ENCODE results near the gene NFATC2.
"Not testable (repeated sequence)": the region's sequence is repeated elsewhere in the genome, so short reads cannot be mapped to it uniquely, and the experiment has no call there.

The NFATC2 gene

GRCh38 chr20:51568533-51568932 is 26.0 kb upstream of the NFATC2 start:
- DNase-seq (ENCODE audit: low spot score): not testable (repeated sequence)

GRCh38 chr20:51567622-51568021 is 25.1 kb upstream of the NFATC2 start:
- DNase-seq (ENCODE audit: low spot score): no peak

DNA sequence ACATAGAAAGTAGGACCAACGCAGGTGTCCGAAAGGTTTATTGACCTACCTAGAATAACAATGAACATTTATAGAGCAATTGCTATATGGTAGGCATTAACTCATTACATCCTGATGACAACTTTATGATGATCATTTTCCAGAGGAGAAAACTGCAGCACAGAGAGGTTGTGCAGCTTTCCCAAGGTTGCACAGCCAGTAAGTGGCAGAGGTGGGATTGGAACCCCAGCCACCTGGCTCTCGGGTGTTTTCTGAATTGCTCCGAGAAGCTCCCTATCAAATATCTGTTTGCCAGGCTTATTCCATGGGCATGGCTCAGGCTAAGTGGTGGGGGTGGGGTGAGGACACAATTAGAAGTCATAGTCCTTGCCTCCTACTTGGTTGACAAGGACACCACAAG is 24.1 kb upstream of the NFATC2 start:
- no peak for DNase-seq (ENCODE audit: low spot score)

DNA sequence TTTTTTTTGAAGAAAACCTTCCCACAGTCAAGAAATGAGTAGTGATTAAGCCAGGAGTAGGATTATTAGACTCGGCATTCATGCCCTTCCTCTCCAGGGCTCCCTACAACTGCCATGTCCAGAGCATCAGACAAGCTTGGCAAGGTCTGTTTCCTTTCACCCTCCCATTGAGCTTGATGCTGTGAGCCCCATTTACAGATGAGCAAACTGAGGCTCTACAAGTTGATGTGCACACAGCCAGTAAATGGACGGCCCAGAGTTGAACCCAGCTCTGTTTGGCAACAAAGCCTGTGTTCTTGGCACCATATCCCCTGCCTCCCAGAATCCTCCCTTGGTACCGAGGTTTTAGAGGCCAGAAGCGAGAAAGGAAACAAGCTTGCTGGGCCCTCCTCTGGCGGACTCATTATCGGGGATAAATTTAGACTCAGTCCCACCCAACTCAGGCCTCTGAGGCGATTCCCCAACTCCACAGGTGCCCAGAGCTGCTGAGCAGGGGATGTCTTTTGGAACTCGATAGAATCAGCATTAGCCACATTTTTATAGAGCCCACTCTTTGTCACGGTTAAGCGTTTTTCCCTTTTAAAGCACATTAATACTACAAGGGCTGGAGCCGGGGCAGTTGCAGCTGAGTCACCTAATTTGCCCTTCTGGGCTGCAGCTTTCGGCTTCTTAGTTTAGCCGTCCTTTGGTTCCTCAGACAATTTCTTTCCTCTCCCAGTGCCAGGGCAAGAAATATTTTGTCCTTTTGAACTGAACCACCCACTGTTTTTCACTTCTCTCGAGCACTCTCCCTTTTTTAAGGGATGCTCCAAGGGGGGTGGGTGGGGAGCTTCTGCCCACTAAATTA is 23.0 kb upstream of the NFATC2 start:
- no peak for DNase-seq (ENCODE audit: low spot score)

- peak; percentile 35 for DNase-seq (ENCODE audit: low spot score)
Measured at GRCh38 chr20:51563486-51564332, 21.2 kb upstream of the NFATC2 start.

DNA sequence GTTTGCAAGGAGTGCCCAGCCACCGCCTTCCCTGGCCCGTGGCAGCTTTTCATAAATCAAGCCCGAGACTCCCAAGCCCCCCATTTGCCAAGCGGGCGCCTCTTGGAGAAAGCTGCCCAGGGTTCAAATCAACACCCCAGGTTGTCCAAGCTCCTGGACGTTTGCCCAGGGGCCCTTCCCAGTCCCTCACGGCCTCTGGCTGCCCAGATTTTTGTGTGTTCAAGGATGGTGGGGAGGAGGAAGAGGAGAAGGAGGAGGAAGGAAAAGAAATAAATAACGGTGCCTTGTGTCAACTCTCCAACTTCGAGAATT is 20.6 kb upstream of the NFATC2 start:
- DNase-seq (ENCODE audit: low spot score): no peak

GRCh38 chr20:51562332-51563173 is 20.0 kb upstream of the NFATC2 start:
- no peak for DNase-seq (ENCODE audit: low spot score)

- DNase-seq (ENCODE audit: low spot score): no peak
Measured at GRCh38 chr20:51562027-51562331, 19.5 kb upstream of the NFATC2 start.

- no peak for DNase-seq (ENCODE audit: low spot score)
Measured at GRCh38 chr20:51560550-51561307, 18.2 kb upstream of the NFATC2 start.

DNA sequence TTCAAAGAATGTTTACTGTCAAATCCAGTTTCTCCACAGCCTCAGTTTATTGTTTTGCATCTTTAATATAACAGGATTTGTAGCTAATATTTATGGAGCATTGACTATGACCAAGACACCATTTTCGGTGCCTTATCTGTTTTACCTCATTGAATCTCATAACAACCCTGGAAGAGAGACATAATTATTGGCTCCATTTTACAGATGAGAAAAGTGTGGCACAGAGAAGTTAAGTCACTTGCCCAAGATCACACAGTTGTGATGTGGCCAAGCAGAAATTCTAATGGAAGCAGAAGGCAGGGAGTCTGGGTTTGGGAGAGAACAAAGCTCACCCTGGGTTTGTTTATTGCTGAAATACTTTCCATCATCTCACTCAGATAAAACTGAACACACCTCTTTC is 17.5 kb upstream of the NFATC2 start:
- no peak for DNase-seq (ENCODE audit: low spot score)

- peak; percentile 12 for DNase-seq (ENCODE audit: low spot score)
Measured at GRCh38 chr20:51554538-51555165, 12.1 kb upstream of the NFATC2 start.

DNA sequence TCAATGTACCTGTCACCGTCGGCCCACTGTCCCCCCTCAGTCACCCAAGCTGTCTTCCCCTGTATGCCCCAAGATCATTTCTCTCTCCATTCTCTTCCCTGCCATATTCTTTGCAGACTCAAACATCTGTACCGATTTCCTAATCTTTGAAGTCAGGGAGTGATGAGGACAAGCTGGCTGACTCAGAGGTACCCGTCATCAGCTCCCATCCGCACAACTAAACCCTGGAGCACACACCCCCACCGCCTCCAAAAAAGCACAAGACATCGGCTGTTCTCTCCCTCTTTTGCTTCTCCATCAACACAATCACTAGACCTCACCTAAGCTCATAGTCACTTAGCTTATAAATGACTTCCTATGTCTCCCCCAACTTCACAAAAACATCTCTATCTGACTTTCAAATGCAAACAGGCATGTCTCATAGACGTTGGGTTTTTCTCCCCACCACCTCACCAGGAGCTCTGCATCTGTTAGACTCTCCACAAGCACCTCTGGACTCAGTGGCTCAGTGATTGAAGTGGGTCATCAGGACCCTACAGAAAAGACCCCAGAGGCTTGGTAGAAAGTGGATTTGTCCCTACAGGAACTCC is 11.5 kb upstream of the NFATC2 start:
- no peak for DNase-seq (ENCODE audit: low spot score)

GRCh38 chr20:51551186-51551585 is 8.7 kb upstream of the NFATC2 start:
- DNase-seq (ENCODE audit: low spot score): no peak

GRCh38 chr20:51549474-51549873 is 7.0 kb upstream of the NFATC2 start:
- DNase-seq (ENCODE audit: low spot score): no peak

GRCh38 chr20:51547951-51548350 is 5.4 kb upstream of the NFATC2 start:
- DNase-seq (ENCODE audit: low spot score): no peak

DNA sequence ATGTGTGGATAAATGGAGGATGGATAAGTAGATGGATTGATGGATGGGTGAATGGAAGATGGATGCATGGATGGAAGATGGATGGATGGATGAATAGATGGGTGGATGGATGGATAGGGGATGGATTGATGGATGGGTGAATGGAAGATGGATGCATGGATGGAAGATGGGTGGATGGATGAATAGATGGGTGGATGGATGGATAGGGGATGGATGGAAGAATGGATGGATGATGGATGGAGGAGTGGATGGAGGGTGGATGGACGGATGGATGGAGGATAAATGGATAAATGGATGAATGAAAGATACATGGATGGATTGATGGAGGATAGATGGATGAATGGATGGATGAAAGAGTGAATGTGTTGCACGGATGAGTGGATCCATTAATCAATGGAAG is 3.0 kb upstream of the NFATC2 start:
- DNase-seq (ENCODE audit: low spot score): no peak

GRCh38 chr20:51543422-51543788 is 886 bp upstream of the NFATC2 start:
- DNase-seq (ENCODE audit: low spot score): no peak

GRCh38 chr20:51542033-51542570 is 417 bp downstream of the NFATC2 start:
- no peak for DNase-seq (ENCODE audit: low spot score)

DNA sequence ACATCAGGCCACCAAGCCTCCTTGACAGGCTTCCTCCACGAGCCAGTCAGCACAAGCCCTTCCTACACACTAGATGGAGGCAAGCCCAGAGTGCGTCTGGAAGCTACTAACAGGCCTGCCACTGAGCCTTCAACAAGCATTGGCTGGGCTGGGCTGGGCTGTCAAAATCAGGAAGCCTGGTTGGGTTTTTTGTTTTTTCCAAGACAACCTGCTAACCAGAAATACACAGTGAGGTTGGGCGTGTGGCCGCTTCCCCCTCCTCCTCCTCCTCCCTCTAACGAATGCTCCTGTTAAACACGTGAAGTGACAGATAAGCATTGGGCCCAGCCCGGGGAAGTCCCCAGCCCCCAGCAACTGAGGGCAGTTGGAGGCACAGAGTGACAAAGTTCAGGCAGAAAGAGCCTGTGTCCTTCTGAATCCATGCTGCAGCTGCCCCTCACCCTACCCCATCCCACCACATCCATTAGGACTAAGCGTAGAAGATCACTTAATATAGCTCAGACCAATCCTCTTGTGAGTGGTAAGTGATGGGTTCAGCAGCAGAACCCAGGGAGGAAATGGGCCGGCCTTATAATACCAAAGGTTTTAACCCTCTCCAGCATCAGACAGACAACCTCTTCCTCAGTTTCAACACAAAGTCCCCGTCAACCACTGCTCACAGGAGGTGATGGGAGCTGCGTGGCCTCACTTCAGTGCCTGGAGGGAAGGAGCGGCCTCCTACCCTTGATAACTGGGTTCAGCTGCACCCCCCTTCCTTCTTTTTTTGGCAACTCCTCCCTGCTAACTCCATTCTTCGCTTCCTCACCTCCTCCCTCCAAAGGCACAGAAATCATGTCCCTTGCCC is 1.1 kb downstream of the NFATC2 start:
- no peak for DNase-seq (ENCODE audit: low spot score)

- DNase-seq (ENCODE audit: low spot score): no peak
Measured at GRCh38 chr20:51540580-51540979, 1.9 kb downstream of the NFATC2 start.
